ENCODE measurements around the gene NRXN3. TPM values are rescaled to one million over a fixed set of nuclear protein-coding genes. Genes with fewer than 3 reads are reported as not detected.

NRXN3 gene
- total RNA-seq, 1 donor, result under 0.01 TPM

DNA sequence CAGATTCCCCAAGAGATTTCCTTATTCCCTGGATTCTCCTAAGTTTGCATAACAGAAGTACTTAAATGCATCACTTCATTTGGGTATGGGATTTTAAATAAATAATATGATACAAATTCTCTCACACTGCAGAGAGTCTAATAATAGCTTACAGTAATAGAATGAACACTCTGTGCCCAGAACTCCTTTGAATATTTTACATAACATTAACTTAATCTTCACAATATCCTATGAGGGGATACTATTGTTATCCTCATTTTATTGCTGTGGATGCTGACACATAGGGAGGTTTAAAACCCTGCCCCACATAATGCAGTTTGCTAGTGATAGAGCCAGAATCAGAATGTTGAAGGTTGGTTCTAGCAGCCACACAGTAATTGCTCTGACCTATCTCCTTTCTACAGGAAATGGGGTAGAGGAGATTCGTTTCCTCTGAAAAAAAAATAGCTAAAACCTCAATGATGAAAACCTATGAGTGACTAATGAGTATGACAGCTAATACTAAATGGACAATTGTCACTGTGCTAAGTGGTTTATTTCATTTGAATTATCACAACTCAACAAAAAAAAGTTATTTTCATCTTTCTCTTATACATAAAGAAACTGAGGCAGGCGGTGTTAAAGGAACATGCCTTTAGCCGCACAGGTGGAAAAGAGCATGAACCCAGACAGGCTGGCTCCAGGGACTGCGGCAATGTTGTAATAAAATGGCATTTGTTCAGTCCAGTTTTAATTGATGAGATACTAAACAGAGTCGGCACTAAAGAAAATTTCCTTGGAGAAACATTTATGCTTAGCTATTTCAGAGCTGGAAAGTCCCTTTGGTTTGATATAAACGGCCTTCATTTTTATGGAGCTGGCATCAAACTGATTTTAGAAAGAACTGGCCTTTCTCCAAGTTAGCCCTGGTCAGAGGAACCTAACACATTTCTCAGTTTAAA is 880.9 kb downstream of the NRXN3 start:
- Histone ChIP-seq H3K9me3 (ENCODE audit: low read depth, low read length) (no peaks in the 10 kb centered on the region), H3K27me3 (ENCODE audit: insufficient read depth, low read length) (no peaks in the 10 kb centered on the region), H3K4me3 (ENCODE audit: low read length) (no peak overlapping the region), H3K4me1 (ENCODE audit: insufficient read depth, low read length) (no peaks in the 10 kb centered on the region)

DNA sequence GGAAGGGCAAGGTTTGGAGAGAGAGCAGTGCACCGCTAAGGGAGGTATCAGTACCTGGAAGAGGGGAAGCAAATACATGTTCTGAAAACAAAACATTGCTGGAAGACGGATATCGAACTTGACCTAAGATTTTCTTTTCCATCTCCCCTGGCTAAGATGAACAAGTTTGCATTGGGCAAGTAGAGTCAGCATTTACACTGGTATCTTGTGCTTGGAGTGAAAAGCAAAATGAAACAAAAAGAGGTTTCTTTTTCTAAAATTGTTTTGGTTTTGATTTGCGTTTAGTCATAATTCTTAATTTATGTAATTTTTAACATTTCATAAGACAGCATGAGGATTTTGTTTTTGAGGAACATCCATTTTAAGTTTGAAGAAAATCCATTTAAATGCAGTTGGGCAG is 881.6 kb downstream of the NRXN3 start:
- Histone ChIP-seq H3K27me3 (ENCODE audit: insufficient read depth, low read length) (no peaks in the 10 kb centered on the region), H3K4me1 (ENCODE audit: insufficient read depth, low read length) (no peaks in the 10 kb centered on the region), H3K4me3 (ENCODE audit: low read length) (no peak overlapping the region), H3K9me3 (ENCODE audit: low read depth, low read length) (no peaks in the 10 kb centered on the region)

DNA sequence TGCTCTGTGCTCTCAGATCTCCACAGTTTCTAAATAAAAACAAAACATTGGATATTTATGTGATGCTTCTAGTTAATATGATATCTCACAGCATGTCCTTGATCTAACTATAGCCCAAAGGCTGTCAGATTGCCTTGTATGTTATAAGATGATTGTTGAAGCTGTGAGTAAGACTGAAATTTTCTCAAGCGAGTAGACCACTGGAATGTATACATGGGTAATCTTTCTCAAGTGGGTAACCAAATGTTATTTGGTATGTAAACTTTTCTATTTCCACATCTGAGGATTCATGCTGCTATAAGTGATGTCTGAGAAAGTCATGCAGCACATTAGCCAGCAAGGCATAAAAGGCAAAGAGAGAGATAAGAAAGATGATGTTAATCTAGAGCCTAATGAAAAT is 886.7 kb downstream of the NRXN3 start:
- Histone ChIP-seq H3K4me1 (ENCODE audit: insufficient read depth, low read length) (no peaks in the 10 kb centered on the region), H3K4me3 (ENCODE audit: low read length) (no peak overlapping the region), H3K27me3 (ENCODE audit: insufficient read depth, low read length) (no peaks in the 10 kb centered on the region), H3K9me3 (ENCODE audit: low read depth, low read length) (no peaks in the 10 kb centered on the region)

DNA sequence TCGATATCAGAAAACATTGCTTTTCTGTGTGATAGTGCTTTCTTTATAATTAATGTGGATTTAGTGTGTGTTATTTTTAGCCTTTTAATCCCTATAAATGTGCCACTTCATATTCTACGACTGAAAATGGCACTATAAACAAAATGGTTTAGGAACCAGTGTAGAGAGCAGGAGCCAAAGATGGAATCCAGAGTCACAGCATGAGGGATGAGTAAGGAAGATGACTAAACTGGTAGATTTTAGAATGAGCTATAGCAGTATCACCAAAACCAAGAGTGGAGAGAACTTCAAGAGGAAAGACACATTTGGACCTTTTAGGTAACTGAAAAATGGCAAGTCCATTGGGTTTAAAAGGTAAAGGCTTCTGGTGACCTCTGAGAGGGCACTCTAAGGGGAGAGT is 887.2 kb downstream of the NRXN3 start:
- Histone ChIP-seq H3K27me3 (ENCODE audit: insufficient read depth, low read length) (no peaks in the 10 kb centered on the region), H3K9me3 (ENCODE audit: low read depth, low read length) (no peaks in the 10 kb centered on the region), H3K4me3 (ENCODE audit: low read length) (no peak overlapping the region), H3K4me1 (ENCODE audit: insufficient read depth, low read length) (no peaks in the 10 kb centered on the region)

DNA sequence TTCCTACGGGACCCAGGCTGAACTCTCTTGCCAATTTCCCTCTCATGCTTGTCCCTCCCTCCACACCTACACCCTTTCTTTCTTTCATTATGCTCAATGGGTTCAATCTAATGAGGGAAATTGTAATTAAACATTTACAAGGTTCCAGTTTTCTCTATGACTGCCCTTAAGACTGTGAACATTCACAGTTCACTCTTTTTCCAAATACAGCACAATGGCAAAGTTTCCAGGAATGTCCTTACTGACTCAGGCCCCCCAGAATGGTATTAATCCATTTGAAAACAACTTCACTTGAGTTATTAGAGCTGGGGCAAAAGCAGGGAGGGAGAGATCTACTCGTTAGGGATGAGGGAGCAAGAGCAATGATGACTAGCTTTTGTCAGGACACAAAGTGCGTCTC is 892.1 kb downstream of the NRXN3 start:
- Histone ChIP-seq H3K4me3 (ENCODE audit: low read length) (no peak overlapping the region), H3K9me3 (ENCODE audit: low read depth, low read length) (no peaks in the 10 kb centered on the region), H3K4me1 (ENCODE audit: insufficient read depth, low read length) (peaks cover 4% of the 10 kb centered on the region), H3K27me3 (ENCODE audit: insufficient read depth, low read length) (no peaks in the 10 kb centered on the region)

DNA sequence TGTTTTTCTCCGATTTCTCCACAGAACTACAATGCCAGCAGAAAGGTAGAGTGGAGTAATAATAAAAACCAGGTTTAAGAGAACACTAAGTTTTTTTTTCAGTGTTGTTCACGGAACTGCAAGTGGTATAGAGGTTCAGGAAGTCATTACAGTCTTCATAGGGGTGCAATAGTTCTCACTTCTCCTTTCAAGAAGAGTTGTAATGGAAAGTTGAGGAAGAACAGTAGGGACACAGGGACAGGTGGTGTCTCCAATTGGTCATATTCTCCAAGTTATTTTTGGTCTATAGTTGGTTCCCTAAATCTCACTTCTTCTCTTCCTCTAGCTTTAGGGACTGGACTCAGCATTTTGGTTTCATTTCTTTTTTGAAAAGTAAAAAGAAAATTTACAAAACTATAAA is 894.0 kb downstream of the NRXN3 start:
- Histone ChIP-seq H3K27me3 (ENCODE audit: insufficient read depth, low read length) (no peaks in the 10 kb centered on the region), H3K4me3 (ENCODE audit: low read length) (no peak overlapping the region), H3K9me3 (ENCODE audit: low read depth, low read length) (no peaks in the 10 kb centered on the region), H3K4me1 (ENCODE audit: insufficient read depth, low read length) (peaks cover 4% of the 10 kb centered on the region)

DNA sequence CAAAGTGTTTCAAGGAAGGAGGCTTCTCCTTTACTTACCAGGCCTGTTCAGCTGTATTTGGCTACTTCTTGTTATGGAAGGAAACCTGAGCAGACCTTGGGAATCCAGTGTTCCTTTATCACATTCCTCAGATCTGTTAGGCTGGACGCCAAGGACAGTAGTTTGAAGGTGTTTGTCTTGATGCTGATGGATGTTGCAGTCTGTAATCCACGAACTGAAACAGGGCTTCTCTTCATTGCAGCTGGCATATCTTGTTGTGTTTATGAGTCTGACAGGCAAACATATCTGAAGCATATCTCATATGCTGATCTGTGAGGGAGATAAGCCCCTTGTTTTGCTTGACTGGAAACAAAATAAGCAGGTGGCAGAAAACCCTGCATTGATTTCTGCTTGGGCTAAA is 904.3 kb downstream of the NRXN3 start:
- no peaks in the 10 kb centered on the region for H3K27me3 ChIP-seq (ENCODE audit: insufficient read depth, low read length)
- no peaks in the 10 kb centered on the region for H3K4me1 ChIP-seq (ENCODE audit: insufficient read depth, low read length)
- H3K9me3 ChIP-seq (ENCODE audit: low read depth, low read length), result no peaks in the 10 kb centered on the region
- H3K4me3 ChIP-seq (ENCODE audit: low read length), result no peak overlapping the region

DNA sequence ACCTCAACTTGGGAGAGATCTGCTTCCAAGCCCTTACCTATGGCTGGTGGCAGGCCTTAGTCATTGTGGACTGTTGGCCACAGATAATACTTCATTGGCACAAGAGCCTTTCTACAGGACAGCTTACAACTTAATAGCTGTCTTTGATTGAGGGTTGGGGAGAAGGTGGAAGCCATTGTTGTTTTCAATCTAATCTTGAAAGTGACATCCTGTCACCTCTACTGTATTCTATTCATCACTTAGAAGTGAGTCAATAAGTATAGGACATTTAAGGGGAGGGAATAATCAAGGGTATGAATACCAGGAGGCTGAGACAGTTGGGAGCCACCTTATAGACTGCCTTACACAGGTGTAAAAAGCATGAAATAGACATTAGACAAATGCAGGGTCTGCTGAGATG is 906.3 kb downstream of the NRXN3 start:
- Histone ChIP-seq H3K9me3 (ENCODE audit: low read depth, low read length) (no peaks in the 10 kb centered on the region), H3K4me3 (ENCODE audit: low read length) (no peak overlapping the region), H3K27me3 (ENCODE audit: insufficient read depth, low read length) (no peaks in the 10 kb centered on the region), H3K4me1 (ENCODE audit: insufficient read depth, low read length) (no peaks in the 10 kb centered on the region)

DNA sequence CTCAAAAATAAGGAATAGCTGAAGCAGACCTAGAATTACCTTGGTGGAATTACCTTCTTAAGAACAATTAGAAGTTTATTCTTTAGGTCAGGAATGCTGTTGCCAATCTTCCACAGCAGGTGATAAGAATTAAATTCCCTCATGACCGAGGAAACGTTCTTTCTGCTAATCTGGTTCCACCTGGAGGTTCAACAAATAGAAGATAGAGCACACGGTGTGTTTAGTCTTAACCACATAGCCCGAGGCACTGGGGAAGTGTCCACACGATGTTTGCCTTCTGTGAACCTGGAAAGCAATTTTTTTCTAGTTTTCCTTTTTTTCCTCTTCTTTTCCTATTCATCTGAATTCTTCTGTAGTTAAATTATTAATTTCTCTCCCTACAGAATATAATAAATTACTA is 906.9 kb downstream of the NRXN3 start:
- Histone ChIP-seq H3K27me3 (ENCODE audit: insufficient read depth, low read length) (no peaks in the 10 kb centered on the region), H3K4me3 (ENCODE audit: low read length) (no peak overlapping the region), H3K9me3 (ENCODE audit: low read depth, low read length) (no peaks in the 10 kb centered on the region), H3K4me1 (ENCODE audit: insufficient read depth, low read length) (no peaks in the 10 kb centered on the region)

DNA sequence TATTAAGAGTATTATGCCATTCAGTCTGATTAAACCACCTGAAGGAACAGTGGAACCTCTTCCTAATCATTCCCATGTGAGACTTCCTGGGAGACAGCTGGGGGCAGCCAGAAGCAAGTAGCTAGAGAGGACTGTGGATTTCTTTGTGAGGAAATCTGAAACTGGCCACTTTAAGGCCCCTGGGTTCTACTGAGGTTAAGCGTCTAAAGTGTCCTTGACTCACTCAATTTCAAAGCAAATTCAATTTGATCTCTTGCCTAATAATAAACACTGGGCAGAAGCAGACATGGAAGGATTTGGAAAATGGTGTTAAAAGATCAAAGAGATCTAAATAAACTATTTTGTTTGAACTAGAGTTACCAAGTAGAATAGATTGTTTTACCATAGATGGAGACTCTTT is 909.9 kb downstream of the NRXN3 start:
- no peaks in the 10 kb centered on the region for H3K27me3 ChIP-seq (ENCODE audit: insufficient read depth, low read length)
- no peak overlapping the region for H3K4me3 ChIP-seq (ENCODE audit: low read length)
- no peaks in the 10 kb centered on the region for H3K4me1 ChIP-seq (ENCODE audit: insufficient read depth, low read length)
- H3K9me3 ChIP-seq (ENCODE audit: low read depth, low read length), result no peaks in the 10 kb centered on the region

DNA sequence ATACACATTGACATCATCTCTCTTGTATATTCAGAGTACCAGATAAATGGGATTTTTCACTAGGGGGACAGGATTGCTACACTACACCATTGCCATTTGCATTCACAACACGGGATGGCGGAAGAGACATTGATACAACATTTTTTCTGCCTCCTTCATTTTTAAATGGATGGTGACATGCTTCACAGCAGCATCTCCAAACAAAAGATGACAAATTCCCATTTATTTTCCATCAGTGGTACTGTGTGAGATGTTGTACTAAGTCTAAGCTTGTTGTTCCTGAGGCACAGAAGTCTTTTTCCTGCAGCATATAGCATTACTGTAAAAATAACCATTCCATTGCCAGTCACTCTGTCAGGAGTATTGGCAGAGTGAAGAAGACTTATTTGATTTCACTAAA is 912.7 kb downstream of the NRXN3 start:
- H3K4me1 ChIP-seq (ENCODE audit: insufficient read depth, low read length), result no peaks in the 10 kb centered on the region

DNA sequence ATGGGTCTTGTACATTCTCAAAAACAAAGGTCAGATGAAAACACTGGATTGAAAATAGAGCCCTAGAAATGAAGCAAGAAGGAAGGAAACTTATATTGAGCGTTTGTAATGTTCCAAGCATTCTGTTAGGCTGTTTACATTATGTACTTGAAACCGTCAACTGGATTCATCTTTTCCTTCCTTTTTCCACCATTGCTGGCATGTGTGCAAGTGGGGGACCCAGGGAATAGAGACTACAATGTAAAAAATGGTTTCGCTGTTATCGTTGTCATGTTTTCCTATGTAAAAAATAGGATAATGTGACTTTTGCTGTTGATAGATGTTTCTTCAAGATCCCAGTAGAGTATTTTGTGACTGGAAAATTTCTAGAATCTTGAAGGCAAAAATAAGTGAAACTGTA is 913.2 kb downstream of the NRXN3 start:
- Histone ChIP-seq H3K9me3 (ENCODE audit: low read depth, low read length) (no peaks in the 10 kb centered on the region), H3K4me3 (ENCODE audit: low read length) (no peak overlapping the region), H3K4me1 (ENCODE audit: insufficient read depth, low read length) (no peaks in the 10 kb centered on the region), H3K27me3 (ENCODE audit: insufficient read depth, low read length) (no peaks in the 10 kb centered on the region)

More for the DNA sequence above, 912.7 kb downstream of the NRXN3 start:
- no peak overlapping the region for H3K4me3 ChIP-seq (ENCODE audit: low read length)
- H3K9me3 ChIP-seq (ENCODE audit: low read depth, low read length), result no peaks in the 10 kb centered on the region
- no peaks in the 10 kb centered on the region for H3K27me3 ChIP-seq (ENCODE audit: insufficient read depth, low read length)

DNA sequence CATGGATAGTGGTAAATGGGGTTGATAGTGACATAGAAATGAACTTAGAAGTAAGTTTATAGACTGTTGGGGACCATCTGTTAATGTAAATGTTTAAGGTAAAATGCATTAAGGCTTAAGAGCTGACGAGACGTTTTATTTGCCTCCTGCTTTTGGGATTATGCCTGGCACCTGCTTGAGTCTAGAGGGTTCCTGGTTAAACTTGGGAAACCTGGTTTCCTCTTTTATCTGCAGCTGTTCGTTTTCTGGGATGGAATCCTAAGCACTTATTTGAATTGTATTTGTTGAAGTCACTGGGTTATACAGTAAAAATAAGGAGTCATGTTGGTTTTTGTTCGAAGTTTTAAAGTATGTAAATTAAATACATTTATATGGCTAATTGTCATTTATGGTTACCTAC is 914.7 kb downstream of the NRXN3 start:
- no peak overlapping the region for H3K4me3 ChIP-seq (ENCODE audit: low read length)
- no peaks in the 10 kb centered on the region for H3K9me3 ChIP-seq (ENCODE audit: low read depth, low read length)
- no peaks in the 10 kb centered on the region for H3K27me3 ChIP-seq (ENCODE audit: insufficient read depth, low read length)
- no peaks in the 10 kb centered on the region for H3K4me1 ChIP-seq (ENCODE audit: insufficient read depth, low read length)

DNA sequence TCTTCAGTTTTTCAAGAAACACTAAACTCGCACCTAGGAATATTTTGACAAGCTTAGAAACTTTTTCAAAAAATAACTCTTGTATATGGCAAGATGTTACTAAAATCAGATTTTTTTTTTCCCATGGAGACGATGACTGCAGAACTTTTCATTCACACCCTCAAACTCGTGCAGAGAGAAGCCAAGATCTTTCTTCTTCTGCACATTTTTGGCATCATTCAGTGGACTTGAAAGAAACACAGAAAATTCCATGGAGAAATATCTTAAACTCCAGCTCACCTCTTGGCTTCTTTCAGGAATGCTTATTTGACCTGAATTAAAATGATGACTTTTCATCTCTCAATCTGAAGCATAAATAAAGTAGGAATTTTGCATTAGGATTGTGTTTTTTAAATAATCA is 919.4 kb downstream of the NRXN3 start:
- Histone ChIP-seq H3K27me3 (ENCODE audit: insufficient read depth, low read length) (no peaks in the 10 kb centered on the region), H3K4me1 (ENCODE audit: insufficient read depth, low read length) (no peaks in the 10 kb centered on the region), H3K4me3 (ENCODE audit: low read length) (no peak overlapping the region), H3K9me3 (ENCODE audit: low read depth, low read length) (no peaks in the 10 kb centered on the region)

DNA sequence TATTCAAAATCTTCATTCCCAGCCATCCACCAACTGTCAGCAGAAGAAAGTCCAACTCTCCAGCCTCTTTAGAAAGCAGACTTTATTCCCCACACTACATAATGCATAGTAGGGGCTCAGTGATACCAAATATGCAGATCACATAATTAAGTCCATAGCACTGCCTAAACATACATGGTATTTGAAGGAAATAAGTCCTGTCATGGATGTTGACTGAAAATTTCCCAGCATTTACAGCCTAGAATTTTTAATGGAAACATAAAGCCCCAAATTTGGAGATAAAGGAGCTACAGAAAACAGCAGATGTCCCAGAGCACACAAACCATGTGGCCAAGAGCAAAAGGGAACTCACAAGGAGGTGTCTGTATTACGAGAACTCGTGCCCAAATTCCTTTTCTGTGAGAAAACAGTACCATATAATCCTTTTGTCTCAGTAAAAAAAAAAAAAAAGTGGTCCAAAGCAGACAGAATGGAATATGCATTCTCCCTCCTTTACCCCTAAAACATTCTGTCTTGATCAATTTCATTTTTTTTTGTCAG is 920.5 kb downstream of the NRXN3 start:
- Histone ChIP-seq H3K4me1 (ENCODE audit: insufficient read depth, low read length) (no peaks in the 10 kb centered on the region), H3K4me3 (ENCODE audit: low read length) (no peak overlapping the region), H3K9me3 (ENCODE audit: low read depth, low read length) (no peaks in the 10 kb centered on the region), H3K27me3 (ENCODE audit: insufficient read depth, low read length) (no peaks in the 10 kb centered on the region)
